Fibroblast of skin of right biceps (primary cell): Measurements from ENCODE around the gene PTP4A2.

Experiments
- DNase-seq: peaks from one replicate; pipeline ENCODE4 v3.0.0-alpha.2; 2013

The PTP4A2 gene

GRCh38 chr1:31938184-31938975 is at the start of gene PTP4A2:
TSS of gene PTP4A2 (minus strand) at chr1:31938368. CDS start at chr1:31919065, 19,303 bp downstream.
- DNase-seq = peak; percentile 91

DNA sequence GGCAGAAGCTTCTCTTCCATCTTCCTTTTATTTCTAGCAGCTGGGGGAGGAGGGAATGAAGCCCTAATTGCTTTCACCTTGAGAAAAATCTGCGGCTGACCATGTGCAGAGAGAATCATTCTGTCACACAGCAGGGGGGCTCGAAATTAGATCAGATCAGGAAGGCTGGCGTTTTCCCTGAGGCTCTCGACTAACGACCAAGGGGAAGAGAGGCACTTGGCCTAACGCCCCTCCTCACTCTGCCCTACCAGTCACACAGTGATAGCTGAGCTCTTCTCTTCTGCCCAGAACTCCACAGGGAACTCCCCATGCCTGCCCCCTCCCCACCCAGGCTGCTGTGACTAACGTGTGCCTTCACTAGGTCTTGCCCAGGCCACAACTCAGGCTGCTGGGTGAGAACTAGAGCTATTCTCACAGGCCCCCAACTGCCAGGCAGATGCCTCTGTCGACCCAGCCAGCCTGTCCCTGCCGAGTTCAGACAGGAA is 49.0 kb upstream of the PTP4A2 start:
- DNase-seq = peak; percentile 25

DNA sequence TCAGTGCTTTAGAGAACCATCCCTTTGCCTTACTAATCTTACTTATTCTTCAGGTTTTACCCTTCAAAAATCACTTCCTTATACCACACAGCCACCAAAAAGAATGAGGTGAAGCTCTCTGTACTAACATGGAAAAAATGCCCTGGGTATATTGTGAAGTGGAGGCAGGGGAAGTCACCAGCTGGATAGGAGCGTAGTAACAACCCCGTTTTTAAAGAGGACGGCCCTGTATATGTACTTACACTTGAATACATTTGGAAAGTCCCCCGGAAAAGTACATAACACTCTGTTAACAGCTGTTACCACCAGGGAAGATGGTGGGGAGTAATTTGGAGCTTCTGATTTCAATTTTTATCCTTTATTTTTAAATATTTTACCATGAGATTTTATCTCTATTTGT is 47.3 kb upstream of the PTP4A2 start:
- peak; percentile 7 for DNase-seq

DNA sequence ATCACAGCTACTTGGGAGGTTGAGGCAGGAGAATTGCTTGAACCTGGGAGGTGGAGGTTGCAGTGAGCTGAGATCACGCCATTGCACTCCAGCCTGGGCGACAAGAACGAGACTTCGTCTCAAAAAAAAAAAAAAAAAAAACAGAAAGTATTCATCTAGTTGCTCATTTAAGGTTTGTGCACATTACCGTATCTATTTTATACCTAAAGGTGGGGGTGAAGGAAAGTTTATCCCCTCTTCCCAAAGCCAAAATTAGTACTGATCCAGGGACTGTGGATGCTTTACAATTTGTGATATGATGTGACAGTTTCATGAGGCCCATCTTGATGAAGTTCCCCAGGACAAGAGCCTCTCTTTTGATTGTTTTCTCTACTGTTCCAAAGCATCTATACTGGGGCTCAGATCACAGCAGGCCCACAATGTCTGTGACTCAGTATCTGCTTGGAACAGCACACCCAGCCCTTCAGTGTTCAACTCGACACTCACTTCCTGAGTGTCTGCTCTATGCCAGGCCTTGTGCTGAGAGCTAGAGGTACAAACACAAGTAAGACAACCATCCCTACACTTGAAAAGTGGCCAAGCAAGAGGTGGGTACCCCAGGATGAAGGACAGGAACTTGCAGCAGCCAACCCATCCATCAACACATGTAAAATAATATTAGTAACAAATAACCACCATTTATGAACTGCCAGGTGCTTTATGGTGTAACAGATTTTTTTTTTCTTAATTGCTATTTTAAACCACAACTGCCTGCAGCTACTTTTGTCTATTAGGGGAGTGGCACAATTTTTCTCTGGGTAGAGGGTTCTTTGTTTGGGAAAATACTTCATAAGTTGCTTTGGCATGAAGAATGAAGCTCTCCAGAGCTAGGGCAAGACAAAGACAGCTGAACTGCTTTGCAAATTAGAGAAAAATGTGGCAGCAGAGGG is 46.5 kb upstream of the PTP4A2 start:
- DNase-seq = peak; percentile 52

DNA sequence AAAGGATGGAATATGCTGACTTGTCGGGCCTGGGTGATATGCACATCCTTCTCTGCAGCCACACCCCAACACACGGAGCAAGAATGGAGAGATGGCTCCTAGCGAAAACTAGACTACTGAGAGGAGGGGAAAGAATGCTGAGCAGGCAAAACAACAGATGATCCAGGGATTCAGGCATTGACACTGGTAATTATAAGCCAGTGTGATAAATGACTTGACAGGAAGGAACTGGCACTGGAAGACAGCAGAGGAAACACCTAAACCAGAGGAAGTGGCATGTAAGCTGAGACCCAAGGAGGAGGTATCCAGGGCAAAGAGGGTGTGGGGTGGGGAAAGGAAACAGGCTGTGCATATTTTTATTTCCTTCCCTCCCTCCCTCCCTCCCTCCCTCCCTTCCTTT is 43.8 kb upstream of the PTP4A2 start:
- peak; percentile 29 for DNase-seq

DNA sequence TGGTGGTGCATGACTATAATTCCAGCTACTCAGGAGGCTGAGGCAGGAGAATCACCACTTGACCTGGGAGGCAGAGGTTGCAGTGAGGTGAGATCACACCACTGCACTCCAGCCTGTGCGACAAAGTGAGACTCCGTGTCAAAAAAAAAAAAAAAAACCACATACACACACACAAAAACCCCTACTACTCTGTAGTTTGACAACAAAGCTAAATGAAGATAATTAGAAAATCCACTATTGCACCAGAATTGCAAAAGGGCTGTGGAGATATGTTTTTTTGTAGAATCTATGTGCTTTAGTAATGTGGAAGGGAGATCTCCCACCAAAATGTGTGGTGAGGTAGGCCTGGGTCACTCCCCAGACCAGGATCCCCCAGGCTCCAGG is 43.3 kb upstream of the PTP4A2 start:
- no peak for DNase-seq

- DNase-seq = no peak
These were observed 42.8 kb upstream of the PTP4A2 start for GRCh38 chr1:31980835-31981455.

DNA sequence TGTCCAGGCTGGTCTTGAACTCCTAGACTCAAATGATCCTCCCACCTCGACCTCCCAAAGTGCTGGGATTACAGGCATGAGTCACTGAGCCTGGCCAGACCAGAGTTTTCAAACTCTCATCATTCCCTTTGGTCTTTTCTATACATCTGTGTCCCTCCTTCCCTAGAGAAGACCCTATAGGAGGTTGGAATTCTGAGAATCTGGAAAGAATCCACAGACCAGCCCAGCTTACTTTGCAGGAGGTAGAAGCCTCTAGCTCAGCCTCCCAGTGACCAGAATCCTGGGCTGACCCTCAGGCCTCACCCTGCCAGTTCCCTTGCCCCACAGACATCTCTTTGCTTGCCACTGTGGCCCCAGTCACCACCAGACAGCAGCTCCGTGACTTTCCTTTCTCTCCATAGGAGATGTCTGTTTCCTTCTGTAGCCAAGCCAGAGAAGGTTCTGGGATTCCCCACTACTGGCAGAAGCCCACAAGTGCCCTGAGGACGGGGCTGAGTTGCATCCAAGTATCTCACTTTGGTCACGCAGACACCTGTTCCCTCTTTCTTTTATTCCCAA is 40.8 kb upstream of the PTP4A2 start:
- DNase-seq = peak; percentile 59

DNA sequence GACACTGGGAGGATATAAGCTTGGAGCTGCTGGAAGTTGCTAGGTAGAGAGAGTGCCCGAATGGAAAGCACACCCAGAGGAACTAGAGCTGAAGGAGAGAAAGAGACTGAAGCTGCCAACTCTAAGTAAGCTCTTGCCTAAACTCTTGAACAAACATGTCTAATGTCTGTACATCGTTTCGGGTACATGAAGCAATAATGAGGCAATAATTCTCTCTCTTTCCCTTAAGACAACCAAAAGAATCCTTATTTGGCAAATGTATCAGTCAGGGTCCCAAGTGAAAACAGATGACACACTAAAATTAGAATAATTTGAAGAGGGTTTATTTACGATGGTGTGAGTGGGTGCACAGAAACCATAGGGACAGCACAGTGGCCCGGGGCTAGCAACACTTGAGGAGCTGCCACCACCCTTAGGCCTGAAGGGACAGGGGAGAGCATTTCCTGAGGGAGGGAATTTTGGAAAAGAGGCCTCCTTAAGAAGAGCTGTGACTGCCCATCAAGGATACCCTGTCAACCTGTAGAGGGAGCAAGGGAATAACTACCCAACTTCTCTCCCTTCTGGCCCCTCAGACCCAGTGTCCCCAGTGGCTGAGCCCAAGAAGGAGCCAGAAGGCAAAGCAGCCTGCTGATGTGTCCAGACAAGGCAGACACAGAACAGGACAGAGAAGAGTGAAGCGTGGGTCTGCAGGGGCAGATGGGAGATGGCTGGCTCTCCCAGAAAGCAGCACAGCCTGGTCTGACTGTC is 39.4 kb upstream of the PTP4A2 start:
- peak; percentile 81 for DNase-seq

DNA sequence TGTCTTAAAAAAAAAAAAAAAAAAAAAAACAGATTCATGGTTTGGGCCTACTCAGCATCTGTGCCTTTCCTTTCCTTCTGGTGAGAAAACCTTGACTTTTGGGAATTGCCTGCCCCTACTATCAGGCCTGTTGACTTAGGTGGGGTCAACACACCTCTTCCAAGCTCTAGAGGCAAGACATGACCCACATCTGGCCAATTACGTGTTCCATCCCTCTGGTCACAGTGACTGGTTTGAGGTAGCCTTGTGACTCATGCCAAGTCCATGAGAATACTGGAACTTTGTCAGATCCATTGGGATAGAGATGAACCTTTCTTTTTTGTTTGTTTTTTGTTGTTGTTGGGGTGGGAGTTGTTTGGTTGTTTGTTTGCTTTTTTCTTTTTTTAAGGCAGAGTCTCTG is 38.2 kb upstream of the PTP4A2 start:
- DNase-seq = peak; percentile 45

DNA sequence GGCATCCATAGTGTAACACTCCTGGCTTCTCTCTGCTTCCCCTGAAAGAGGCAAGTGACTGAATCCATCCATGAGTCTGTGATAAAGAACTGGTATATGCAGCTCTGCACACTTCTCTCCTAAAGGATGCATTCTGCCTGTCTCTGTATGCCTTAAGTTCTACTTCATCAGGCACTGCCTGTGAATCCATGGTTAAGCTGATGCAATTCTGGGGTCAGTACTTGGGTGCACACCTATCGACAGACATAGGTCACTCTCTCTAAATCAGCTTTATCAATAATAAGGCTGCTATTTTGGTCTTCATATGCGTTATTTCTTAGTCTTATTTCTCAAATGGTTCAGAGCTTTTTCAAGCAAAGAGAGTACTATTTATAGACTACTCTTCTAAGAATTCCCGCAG is 32.7 kb upstream of the PTP4A2 start:
- no peak for DNase-seq

DNA sequence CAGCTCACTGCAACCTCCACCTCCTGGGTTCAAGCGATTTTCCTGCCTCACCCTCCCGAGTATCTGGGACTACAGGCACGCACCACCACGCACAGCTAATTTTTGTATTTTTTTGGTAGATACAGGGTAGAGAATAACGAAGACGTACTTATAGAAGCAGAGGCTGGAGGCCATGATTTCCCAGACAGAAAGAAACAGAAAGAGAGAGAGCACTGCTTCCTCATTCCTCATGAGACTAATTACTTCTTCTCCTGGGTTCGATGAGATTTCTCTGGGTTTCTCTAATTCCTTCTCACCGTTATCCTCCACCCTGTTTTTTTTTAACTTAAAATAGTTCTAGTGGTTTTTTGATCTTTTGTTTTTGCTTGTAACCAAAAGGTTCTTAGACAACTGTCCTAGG is 23.4 kb upstream of the PTP4A2 start:
- DNase-seq = no peak

- DNase-seq = no peak
These were observed 21.6 kb upstream of the PTP4A2 start for GRCh38 chr1:31959521-31960340.

- peak; percentile 46 for DNase-seq
These were observed 19.8 kb upstream of the PTP4A2 start for GRCh38 chr1:31957701-31958674.

GRCh38 chr1:31955917-31956736 is 18.0 kb upstream of the PTP4A2 start:
- DNase-seq = peak; percentile 100

- DNase-seq = peak; percentile 98
These were observed 16.6 kb upstream of the PTP4A2 start for GRCh38 chr1:31954607-31955283.

- no peak for DNase-seq
These were observed 14.7 kb upstream of the PTP4A2 start for GRCh38 chr1:31952825-31953220.

DNA sequence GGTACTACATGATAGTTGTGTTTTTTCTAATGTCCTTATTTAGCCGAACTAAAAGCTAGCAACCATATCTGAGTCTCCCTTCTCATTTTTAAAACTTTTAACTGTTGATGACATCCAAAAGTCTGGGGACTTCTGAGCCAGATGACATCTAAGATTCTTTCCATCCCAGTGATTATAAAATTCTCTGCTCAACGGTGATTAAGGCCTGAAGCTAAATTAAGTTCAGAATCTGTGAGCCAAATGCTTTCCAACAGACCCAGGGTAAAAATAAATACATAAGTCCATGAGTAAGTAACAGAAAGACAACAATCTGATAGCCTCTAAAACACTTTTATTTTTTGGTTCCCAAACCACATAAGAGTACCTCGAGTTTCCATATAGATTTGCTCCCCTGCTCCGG is 13.1 kb upstream of the PTP4A2 start:
- DNase-seq = peak; percentile 28

GRCh38 chr1:31949862-31950261 is 11.7 kb upstream of the PTP4A2 start:
- no peak for DNase-seq
